GM12878 (cell line): ENCODE data around the gene TMEM25. TPM values are rescaled to one million over a fixed set of nuclear protein-coding genes. Genes with fewer than 3 reads are reported as not detected.

Source experiments
- ATAC-seq: fragments of 200-7000 bp; cut with Tn5 transposase; 3 replicates; pipeline ENCODE4 v1.9.1; 2020; ENCODE audit warnings: mild to moderate bottlenecking, moderate library complexity
- BruUV-seq: library from RNA; stranded (reverse); fragments of 400-500 nt; replicated peaks from 2 replicates; lab custom pipeline; 2021; lab: Mats Ljungman, UMichigan
- CTCF ChIA-PET: fragments of 300-600 bp; sonication (Branson Sonifier 250); formaldehyde crosslinking; extraction: SDS; loops from one replicate; lab custom pipeline; 2021; ENCODE audit warnings: inconsistent platforms; lab: Yijun Ruan, JAX
- POLR2A ChIA-PET: fragments of 350-600 bp; formaldehyde crosslinking; extraction: SDS; loops from one replicate; lab custom pipeline; 2021; ENCODE audit warnings: inconsistent platforms; lab: Charles Lee
- RAD21 ChIA-PET: fragments of 300-600 bp; sonication (Branson Sonifier 250); formaldehyde crosslinking; loops from one replicate; lab custom pipeline; 2023; ENCODE audit warnings: antibody characterized with exemption; ENCODE audit not compliant: unreplicated experiment; lab: Charles Lee
- SMC1A ChIA-PET: fragments of 300-600 bp; sonication (Branson Sonifier 250); formaldehyde crosslinking; loops from one replicate; lab custom pipeline; 2023; ENCODE audit not compliant: unreplicated experiment, uncharacterized antibody; lab: Charles Lee
- DNase-seq: peaks from one replicate; pipeline ENCODE4 v3.0.0-alpha.2; 2011; ENCODE audit warnings: low read depth, low spot score
- FAIRE-seq: peaks from 3 replicates; lab custom pipeline; 2011; peaks lifted over from hg19 to GRCh38; lab: Jason Lieb, UNC
- H2AFZ ChIP-seq: 2 replicates; pipeline ENCODE4 v1.6.0; 2011; ENCODE audit warnings: low read depth, low read length, control low read depth; ENCODE audit not compliant: control insufficient read depth
- H3K27ac ChIP-seq: 2 replicates; pipeline ENCODE4 v1.5.1; 2011; ENCODE audit warnings: control low read depth; ENCODE audit not compliant: control insufficient read depth, insufficient read depth
- H3K27me3 ChIP-seq, 2 experiments: replicated peaks in 1 of 2; 2 replicates each; pipeline versions ENCODE4 v1.6.0 to v1.6.1; 2011; ENCODE audit warnings: low read length in 1 of 2; ENCODE audit not compliant: control insufficient read depth in 2 of 2, insufficient read depth in 2 of 2
- H3K36me3 ChIP-seq, 2 experiments: 2 replicates each; pipeline ENCODE4 v1.5.1; 2011; ENCODE audit warnings: low read length in 1 of 2; ENCODE audit not compliant: control insufficient read depth in 2 of 2, insufficient read depth in 2 of 2
- H3K4me1 ChIP-seq: 2 replicates; pipeline ENCODE4 v1.6.1; 2011; ENCODE audit warnings: mild to moderate bottlenecking, low read length, moderate library complexity, mixed read lengths; ENCODE audit not compliant: control insufficient read depth, insufficient read depth
- H3K4me2 ChIP-seq: 2 replicates; pipeline ENCODE4 v1.6.0; 2011; ENCODE audit warnings: control low read depth; ENCODE audit not compliant: control insufficient read depth, insufficient read depth
- H3K4me3 ChIP-seq: fragments of 200-600 bp; sonication (generic); 2 replicates; pipeline ENCODE4 v1.5.1; 2016
- H3K79me2 ChIP-seq: 2 replicates; pipeline ENCODE4 v1.6.0; 2011; ENCODE audit warnings: low read length; ENCODE audit not compliant: control insufficient read depth, insufficient read depth
- H3K9ac ChIP-seq: 2 replicates; pipeline ENCODE4 v1.8.0; 2011; ENCODE audit warnings: low read length, control low read depth, mixed read lengths; ENCODE audit not compliant: control insufficient read depth, insufficient read depth
- H3K9me3 ChIP-seq: replicated peaks from 3 replicates; pipeline ENCODE4 v1.5.1; 2011; ENCODE audit warnings: mild to moderate bottlenecking, low read length; ENCODE audit not compliant: control insufficient read depth, insufficient read depth
- H4K20me1 ChIP-seq: 2 replicates; pipeline ENCODE4 v1.6.0; 2011; ENCODE audit not compliant: control insufficient read depth, insufficient read depth
- ATF7 ChIP-seq: fragments of 450-650 bp; IDR thresholded peaks from 2 replicates; pipeline ENCODE4 v1.6.1; 2016; ENCODE audit warnings: low read depth, mild to moderate bottlenecking
- BCL3 ChIP-seq: IDR thresholded peaks from 2 replicates; pipeline ENCODE4 v1.6.1; 2011; ENCODE audit warnings: borderline replicate concordance, low read depth, mild to moderate bottlenecking, moderate library complexity, low read length; ENCODE audit not compliant: insufficient read depth, poor library complexity, severe bottlenecking
- CEBPB ChIP-seq, 2 experiments: fragments of 150-350 bp in 1 of 2; IDR thresholded peaks; 2 replicates each; pipeline ENCODE4 v1.6.1; 2012 to 2014; ENCODE audit warnings: low read depth in 2 of 2, low read length in 2 of 2, borderline replicate concordance in 1 of 2, inconsistent platforms in 1 of 2
- CHD2 ChIP-seq: IDR thresholded peaks from 2 replicates; pipeline ENCODE4 v1.6.1; 2011; ENCODE audit warnings: low read depth, low read length, improper control_type of control experiment, borderline replicate concordance
- FOXK2 ChIP-seq: fragments of 450-650 bp; IDR thresholded peaks from 2 replicates; pipeline ENCODE4 v1.6.1; 2017; ENCODE audit warnings: mild to moderate bottlenecking, moderate library complexity
- FOXM1 ChIP-seq: IDR thresholded peaks from 2 replicates; pipeline ENCODE4 v1.6.1; 2012; ENCODE audit warnings: low read depth, mild to moderate bottlenecking, inconsistent platforms, low read length, moderate library complexity
- HDAC6 ChIP-seq: fragments of 200-600 bp; sonication (generic); IDR thresholded peaks from one replicate; pipeline ENCODE4 v1.8.0; 2017; ENCODE audit warnings: antibody characterized with exemption; ENCODE audit not compliant: unreplicated experiment
- KDM1A ChIP-seq: fragments of 200-600 bp; sonication (generic); IDR thresholded peaks from 2 replicates; pipeline ENCODE4 v1.6.1; 2016; ENCODE audit warnings: borderline replicate concordance
- MTA3 ChIP-seq: IDR thresholded peaks from 2 replicates; pipeline ENCODE4 v1.6.1; 2012; ENCODE audit warnings: low read length, inconsistent platforms, borderline replicate concordance
- NFIC ChIP-seq: IDR thresholded peaks from 2 replicates; pipeline ENCODE4 v1.6.1; 2012; ENCODE audit warnings: low read depth, mild to moderate bottlenecking, inconsistent platforms, low read length, moderate library complexity
- REST ChIP-seq: IDR thresholded peaks from 2 replicates; pipeline ENCODE4 v1.6.1; 2012; ENCODE audit warnings: mild to moderate bottlenecking, low read depth, low read length
- RUNX3 ChIP-seq: IDR thresholded peaks from 2 replicates; pipeline ENCODE4 v1.6.1; 2012; ENCODE audit warnings: low read length, inconsistent platforms
- SIN3A ChIP-seq: IDR thresholded peaks from 2 replicates; pipeline ENCODE4 v1.6.1; 2012; ENCODE audit warnings: low read depth, low read length, improper control_type of control experiment
- SMARCA5 ChIP-seq: fragments of 450-650 bp; IDR thresholded peaks from 2 replicates; pipeline ENCODE4 v1.6.1; 2017; ENCODE audit warnings: mild to moderate bottlenecking
- SREBF1 ChIP-seq: IDR thresholded peaks from 2 replicates; pipeline ENCODE4 v1.6.1; 2012; ENCODE audit warnings: mild to moderate bottlenecking, low read length
- SRF ChIP-seq, 2 experiments: IDR thresholded peaks; 2 replicates each; pipeline ENCODE4 v1.6.1; 2011; ENCODE audit warnings: low read depth in 2 of 2, low read length in 2 of 2, mild to moderate bottlenecking in 1 of 2, moderate library complexity in 1 of 2
- TCF12 ChIP-seq: IDR thresholded peaks from 2 replicates; pipeline ENCODE4 v1.6.1; 2011; ENCODE audit warnings: low read depth, mild to moderate bottlenecking, low read length
- ZBTB4 ChIP-seq: fragments of 450-650 bp; formaldehyde crosslinking; IDR thresholded peaks from 2 replicates; pipeline ENCODE4 v1.4.0; 2022; ENCODE audit warnings: mild to moderate bottlenecking, moderate library complexity
- ZZZ3 ChIP-seq: IDR thresholded peaks from 2 replicates; pipeline ENCODE4 v1.6.1; 2011; ENCODE audit warnings: low read depth; ENCODE audit not compliant: control insufficient read depth, insufficient read length
- WGBS: methylation state at CpG from one replicate; pipeline ENCODE4 v1.1.6; 2016; ENCODE audit warnings: low lambda C conversion rate; ENCODE audit not compliant: insufficient replicate concordance, insufficient coverage; ENCODE audit errors: missing lambda C conversion rate; 5-methylcytosine and 5-hydroxymethylcytosine counted together
- in situ Hi-C: fragments of 300-500 bp; cut with MboI; formaldehyde crosslinking; loops from 9 replicates; pipeline ENCODE4 v1.14.3; 2018; ENCODE audit warnings: mixed read lengths
- intact Hi-C: fragments of 100-400 bp; cut with micrococcal nuclease; formaldehyde crosslinking; loops from one replicate; pipeline ENCODE4 v1.14.2; 2022; ENCODE audit not compliant: unreplicated experiment
- polyA plus RNA-seq, 11 experiments: library from polyadenylated mRNA; depleted of rRNA in 4 of 11; unstranded in 6 of 11; stranded (reverse) in 5 of 11; fragments of >200 nt; fragmentation: Nextera tagmentation in 4 of 11; fragmentation: Illumina TruSeq in 1 of 11; extraction: Ambion mirVana in 4 of 11; extraction: Trizol in 1 of 11; gene quantifications; 1 replicate in 1 of 11; 2 replicates in 10 of 11; pipeline versions ENCODE4 v1.2.1 to v1.2.3, GENCODE V29; 2011 to 2016; ENCODE audit warnings: inconsistent platforms in 2 of 11, missing spikeins in 2 of 11, low read depth in 1 of 11
- total RNA-seq, 4 experiments: library from RNA; depleted of rRNA in 3 of 4; stranded (reverse); fragments of >200 nt in 3 of 4; fragmentation: Illumina TruSeq in 1 of 4; extraction: Trizol in 1 of 4; gene quantifications; 2 replicates each; pipeline versions ENCODE4 v1.2.1 to v1.2.3, GENCODE V29; 2013 to 2021

The TMEM25 gene
- total and polyA plus RNA-seq, 10 of the 15 experiments (the other 5 are each of a cell fraction or from before 2014, with no cell fraction given) = 1.4 to 13.9 (median 7.8) TPM

- in situ Hi-C loops = no loop called here
- RAD21 ChIA-PET = no interaction called here
- Histone ChIP-seq H3K4me3 (no peak overlapping the region), H3K4me2 (no peak overlapping the region), H3K79me2 (no peaks in the 10 kb centered on the region), H3K36me3 (peaks cover 4 to 27% of the 10 kb centered on the region in 2 experiments), H3K4me1 (no peaks in the 10 kb centered on the region), H3K9me3 (no peaks in the 10 kb centered on the region), H4K20me1 (no peaks in the 10 kb centered on the region), H3K27me3 (no peaks in the 10 kb centered on the region), H2AFZ (no peak overlapping the region), H3K27ac (no peak overlapping the region), H3K9ac (no peak overlapping the region)
- DNase-seq (no peak), FAIRE-seq (no peak), ATAC-seq (no peak)
- intact Hi-C loops = no loop called here
- CTCF ChIA-PET = interaction anchor here (1.2 kb wide), 1 partner anchor 13 kb away, joined by 3 read pairs; the partner anchor contains the start of gene TTC36
- SMC1A ChIA-PET = interaction anchor here (1.0 kb wide), 1 partner anchor 83 kb away, joined by 3 read pairs; no protein-coding TSS in a partner anchor
- POLR2A ChIA-PET = no interaction called here
- 96% methylated on average over 7 of the region's 7 CpGs for WGBS
- no TSS peak for BruUV-seq
- TF ChIP-seq HDAC6 = no peak
- no peak for TF ChIP-seq ZBTB4
- TF ChIP-seq SMARCA5 = no peak
- TF ChIP-seq FOXK2 = no peak
- no peak for TF ChIP-seq NFIC
- no peak for TF ChIP-seq FOXM1
- TF ChIP-seq RUNX3 = no peak
- TF ChIP-seq CEBPB (IDR thresholded peaks at IDR 0.05; ENCODE audit: borderline replicate concordance in 1 of 2, low read depth in 2 of 2, low read length in 2 of 2) = no peak
- TF ChIP-seq SRF (IDR thresholded peaks at IDR 0.05; ENCODE audit: low read depth in 2 of 2, low read length in 2 of 2) = no peak
- no peak for TF ChIP-seq TCF12
- TF ChIP-seq MTA3 = no peak
- no peak for TF ChIP-seq ZZZ3
- TF ChIP-seq ATF7 = no peak
- TF ChIP-seq KDM1A = no peak
- no peak for TF ChIP-seq REST
- no peak for TF ChIP-seq SREBF1
- no peak for TF ChIP-seq CHD2
- TF ChIP-seq SIN3A = no peak
- TF ChIP-seq BCL3 = no peak
These were observed 16.9 kb upstream of the TMEM25 start for GRCh38 chr11:118514103-118514502.
